Breast epithelium (tissue), 3 donors: Measurements from ENCODE around the gene TIAM2.

ENCODE experiments used
- CTCF ChIP-seq, 3 donors: fragments of 450-650 bp; IDR thresholded peaks; one replicate each; pipeline ENCODE4 v1.5.1; 2016 to 2017; ENCODE audit warnings: antibody characterized with exemption in 3 of 3, mild to moderate bottlenecking in 3 of 3, moderate library complexity in 3 of 3
- POLR2A ChIP-seq: fragments of 450-650 bp; IDR thresholded peaks from one replicate; pipeline ENCODE4 v1.6.1; 2016; ENCODE audit warnings: antibody characterized with exemption, mild to moderate bottlenecking, moderate library complexity
- POLR2AphosphoS5 ChIP-seq, 3 donors: sonication (generic); formaldehyde crosslinking; IDR thresholded peaks; one replicate each; pipeline ENCODE4 v1.6.1; 2017; ENCODE audit warnings: antibody characterized with exemption in 3 of 3

- TF ChIP-seq CTCF (IDR thresholded peaks at IDR 0.05), result no peak
- no peak for TF ChIP-seq POLR2AphosphoS5 (IDR thresholded peaks at IDR 0.05)
- no peak for TF ChIP-seq POLR2A
Measured at GRCh38 chr6:155284775-155285174, 289.7 kb downstream of the TIAM2 start.
